K562 (cell line): ENCODE data around the gene HOXB5. TPM values are rescaled to one million over a fixed set of nuclear protein-coding genes. Genes with fewer than 3 reads are reported as not detected.
A peak's percentile ranks its signal among the peaks of the same experiment; 100 is the strongest.

ENCODE experiments used
- BRF1 ChIP-seq: IDR thresholded peaks from 3 replicates; pipeline ENCODE4 v1.6.1; 2011; ENCODE audit warnings: borderline replicate concordance, mild to moderate bottlenecking; ENCODE audit not compliant: insufficient read length; ENCODE audit errors: extremely low read depth
- CTBP1 ChIP-seq: fragments of 450-650 bp; IDR thresholded peaks from 2 replicates; pipeline ENCODE4 v1.6.1; 2016; ENCODE audit warnings: borderline replicate concordance
- GABPB2 ChIP-seq: fragments of 250-450 bp; sonication (Bioruptor Pico); conservative IDR thresholded peaks from 2 replicates; pipeline ENCODE4 v1.5.1; 2021; ENCODE audit warnings: mild to moderate bottlenecking
- HCFC1 ChIP-seq: IDR thresholded peaks from 2 replicates; pipeline ENCODE4 v1.6.1; 2012; ENCODE audit warnings: low read depth, low read length, improper control_type of control experiment
- HDGF ChIP-seq: fragments of 450-650 bp; IDR thresholded peaks from 2 replicates; pipeline ENCODE4 v1.6.1; 2016
- HEY1 ChIP-seq: fragments of 250-450 bp; sonication (Bioruptor Pico); IDR thresholded peaks from 2 replicates; pipeline ENCODE4 v1.5.0; 2020; ENCODE audit warnings: mild to moderate bottlenecking, moderate library complexity, borderline replicate concordance
- HNRNPL ChIP-seq: fragments of 200-400 bp; formaldehyde crosslinking; IDR thresholded peaks from 2 replicates; pipeline ENCODE4 v1.6.1; 2017; ENCODE audit warnings: low read depth, mild to moderate bottlenecking, low read length
- HOMEZ ChIP-seq: fragments of 250-450 bp; sonication (Bioruptor Pico); IDR thresholded peaks from 2 replicates; pipeline ENCODE4 v1.4.0; 2020; ENCODE audit warnings: mild to moderate bottlenecking, moderate library complexity
- MITF ChIP-seq: IDR thresholded peaks from 2 replicates; pipeline ENCODE4 v1.6.1; 2014; ENCODE audit warnings: antibody characterized with exemption
- NELFE ChIP-seq: IDR thresholded peaks from 2 replicates; pipeline ENCODE4 v1.6.1; 2011; ENCODE audit warnings: mild to moderate bottlenecking; ENCODE audit not compliant: insufficient read depth, insufficient read length
- NONO ChIP-seq, 2 experiments: fragments of 200-400 bp in 1 of 2; fragments of 450-650 bp in 1 of 2; formaldehyde crosslinking in 1 of 2; IDR thresholded peaks; 2 replicates each; pipeline ENCODE4 v1.6.1; 2017; ENCODE audit warnings: low read depth in 2 of 2, mild to moderate bottlenecking in 2 of 2, moderate library complexity in 2 of 2, low read length in 1 of 2
- PTBP1 ChIP-seq: fragments of 200-400 bp; formaldehyde crosslinking; IDR thresholded peaks from 2 replicates; pipeline ENCODE4 v1.6.1; 2017; ENCODE audit warnings: low read depth, low read length
- RB1 ChIP-seq: fragments of 450-650 bp; IDR thresholded peaks from 2 replicates; pipeline ENCODE4 v1.6.1; 2017; ENCODE audit warnings: low read depth, mild to moderate bottlenecking
- SMARCB1 ChIP-seq: IDR thresholded peaks from 2 replicates; pipeline ENCODE4 v1.6.1; 2011; ENCODE audit warnings: improper control_type of control experiment, low read depth; ENCODE audit not compliant: insufficient read length
- SRSF9 ChIP-seq: fragments of 200-400 bp; formaldehyde crosslinking; IDR thresholded peaks from 2 replicates; pipeline ENCODE4 v1.6.1; 2017; ENCODE audit warnings: low read depth, low read length, borderline replicate concordance
- TCF7 ChIP-seq: sonication (generic); IDR thresholded peaks from 2 replicates; pipeline ENCODE4 v1.6.1; 2016; ENCODE audit warnings: antibody characterized with exemption, borderline replicate concordance
- YBX1 ChIP-seq: fragments of 450-650 bp; IDR thresholded peaks from 2 replicates; pipeline ENCODE4 v1.7.1; 2016; ENCODE audit warnings: mild to moderate bottlenecking
- ZBTB26 ChIP-seq: fragments of 450-650 bp; formaldehyde crosslinking; IDR thresholded peaks from 2 replicates; pipeline ENCODE4 v1.4.0; 2022; ENCODE audit warnings: missing genetic modification characterization
- ZBTB43 ChIP-seq: sonication (generic); formaldehyde crosslinking; IDR thresholded peaks from 2 replicates; pipeline ENCODE4 v1.8.0; 2023; ENCODE audit warnings: mild to moderate bottlenecking, missing genetic modification reagents
- ZKSCAN3 ChIP-seq: fragments of 250-450 bp; sonication (Bioruptor Pico); IDR thresholded peaks from 2 replicates; pipeline ENCODE4 v1.4.0; 2020
- ZNF121 ChIP-seq: sonication (generic); formaldehyde crosslinking; conservative IDR thresholded peaks from 2 replicates; pipeline ENCODE4 v1.8.0; 2022; ENCODE audit warnings: missing genetic modification reagents
- ZNF212 ChIP-seq: fragments of 450-650 bp; formaldehyde crosslinking; IDR thresholded peaks from 2 replicates; pipeline ENCODE4 v1.4.0; 2020; ENCODE audit warnings: mild to moderate bottlenecking
- ZNF584 ChIP-seq: fragments of 200-800 bp; sonication (Bioruptor generic); IDR thresholded peaks from 2 replicates; pipeline ENCODE4 v1.6.1; 2016; ENCODE audit warnings: low read depth, mild to moderate bottlenecking, missing genetic modification characterization, missing compliant biosample characterization
- ZNF75A ChIP-seq: fragments of 450-650 bp; formaldehyde crosslinking; IDR thresholded peaks from 2 replicates; pipeline ENCODE4 v1.4.0; 2020; ENCODE audit warnings: mild to moderate bottlenecking
- polyA plus RNA-seq, 8 experiments: library from polyadenylated mRNA; depleted of rRNA in 4 of 8; stranded (reverse) in 5 of 8; unstranded in 3 of 8; fragments of >200 nt; fragmentation: Nextera tagmentation in 2 of 8; fragmentation: Illumina TruSeq in 1 of 8; extraction: Ambion mirVana in 2 of 8; extraction: Trizol in 1 of 8; gene quantifications; 2 replicates each; pipeline versions ENCODE4 v1.2.1 to v1.2.3, GENCODE V29; 2011 to 2014; ENCODE audit warnings: inconsistent platforms in 1 of 8, missing spikeins in 1 of 8
- total RNA-seq, 7 experiments: library from RNA; depleted of rRNA in 6 of 7; stranded (reverse); fragments of >200 nt in 6 of 7; fragmentation: Illumina TruSeq in 2 of 7; extraction: Trizol in 2 of 7; gene quantifications; 2 replicates each; pipeline versions ENCODE4 v1.2.1 to v1.2.3, GENCODE V29; 2011 to 2021; ENCODE audit warnings: low replicate concordance in 1 of 7

HOXB5 gene
- total and polyA plus RNA-seq, 9 of the 15 experiments (the other 6 are each of a cell fraction or from before 2014, with no cell fraction given): 0.24 to 2.7 (median 0.65) TPM

GRCh38 chr17:48636177-48637018 is 42.8 kb upstream of the HOXB5 start (continued):
- TF ChIP-seq ZBTB26 (CRISPR knock-in tag): no peak
- TF ChIP-seq CTBP1: peak; percentile 60; the same call in 1 of the 2 replicates
- no peak for TF ChIP-seq ZNF584 (CRISPR knock-in tag)
- TF ChIP-seq HDGF: no peak
- TF ChIP-seq TCF7: no peak
- TF ChIP-seq RB1: peak; percentile 48; the same call in 1 of the 2 replicates
- TF ChIP-seq ZBTB43: no peak
- no peak for TF ChIP-seq SMARCB1
- TF ChIP-seq NONO (IDR thresholded peaks at IDR 0.05; ENCODE audit: low read depth in 2 of 2, low read length in 1 of 2): 0 out of 4 replicates have a peak, but pooled peaks of 1 of the 2 experiments have one; percentile 35
- no peak for TF ChIP-seq ZNF75A
- TF ChIP-seq HOMEZ (CRISPR knock-in tag): no peak
- TF ChIP-seq GABPB2 (CRISPR knock-in tag): no peak
- TF ChIP-seq ZNF121: no peak
- 0 out of 2 replicates have a peak, but pooled peaks have one; percentile 63 for TF ChIP-seq HNRNPL
- no peak for TF ChIP-seq MITF
- no peak for TF ChIP-seq YBX1
- TF ChIP-seq SRSF9: no peak
- TF ChIP-seq PTBP1: no peak
- TF ChIP-seq BRF1: no peak
- peak; percentile 45; the same call in 1 of the 2 replicates for TF ChIP-seq HCFC1
- no peak for TF ChIP-seq ZKSCAN3 (CRISPR knock-in tag)
- no peak for TF ChIP-seq ZNF212
- no peak for TF ChIP-seq NELFE
- no peak for TF ChIP-seq HEY1 (CRISPR knock-in tag)
